DMS79 treated with DMSO at 0.1 percent for 48 hours (cell line): ENCODE data around the gene OVCH1.
A peak's percentile ranks its signal among the peaks of the same experiment; 100 is the strongest.

ENCODE experiments used
- DNase-seq: peaks from one replicate; lab custom pipeline; 2025; lab: John Stamatoyannopoulos, UW

OVCH1 gene

GRCh38 chr12:29497588-29497987 lies at the start of gene OVCH1:
OVCH1 (minus strand) TSS chr12:29497686; CDS start chr12:29497686, 0 bp downstream.
- DNase-seq: no peak

- DNase-seq: no peak
These were observed 49.7 kb upstream of the OVCH1 start for GRCh38 chr12:29547151-29547632.

DNA sequence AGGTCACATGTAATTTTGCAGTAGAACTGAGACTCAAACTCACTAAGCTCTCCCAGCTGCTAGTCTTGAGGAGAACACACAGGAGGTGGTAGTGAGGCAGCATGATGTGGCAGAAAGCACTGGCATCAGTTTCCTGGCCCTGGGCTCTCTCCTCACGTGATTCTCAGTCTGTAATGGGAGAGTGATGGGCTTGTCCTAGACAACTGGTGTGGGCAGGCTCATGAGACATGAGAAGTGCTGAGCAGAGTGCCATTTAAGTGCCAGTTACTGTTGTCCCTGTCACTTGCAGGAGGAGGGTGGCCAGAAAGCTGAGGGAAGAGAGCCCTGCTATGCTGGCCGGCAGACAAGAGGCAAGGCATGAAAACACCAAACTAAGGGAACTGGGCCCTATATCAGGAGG lies 48.5 kb upstream of the OVCH1 start:
- DNase-seq: no peak

- no peak for DNase-seq
These were observed 47.6 kb upstream of the OVCH1 start for GRCh38 chr12:29545102-29545467.

- no peak for DNase-seq
These were observed 47.1 kb upstream of the OVCH1 start for GRCh38 chr12:29544428-29545101.

GRCh38 chr12:29543036-29543435 lies 45.5 kb upstream of the OVCH1 start:
- no peak for DNase-seq

DNA sequence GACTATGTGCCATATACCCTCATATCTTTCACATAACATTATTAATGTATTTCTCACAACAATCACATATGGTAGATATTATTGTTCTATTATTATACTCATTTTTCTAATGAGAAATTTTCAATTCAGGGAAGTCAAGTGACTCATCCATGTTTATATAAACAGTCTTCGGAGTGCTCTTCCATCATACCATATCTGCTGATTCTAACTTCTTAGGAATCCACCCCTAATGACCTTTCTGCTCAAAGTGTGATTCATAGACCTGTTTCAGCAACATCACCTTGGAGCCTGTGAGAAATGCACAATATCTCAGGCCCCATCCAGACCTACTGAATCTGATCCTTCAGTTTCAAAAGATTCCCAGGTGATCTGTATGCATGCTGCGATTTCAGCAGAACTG lies 39.8 kb upstream of the OVCH1 start:
- DNase-seq: no peak

DNA sequence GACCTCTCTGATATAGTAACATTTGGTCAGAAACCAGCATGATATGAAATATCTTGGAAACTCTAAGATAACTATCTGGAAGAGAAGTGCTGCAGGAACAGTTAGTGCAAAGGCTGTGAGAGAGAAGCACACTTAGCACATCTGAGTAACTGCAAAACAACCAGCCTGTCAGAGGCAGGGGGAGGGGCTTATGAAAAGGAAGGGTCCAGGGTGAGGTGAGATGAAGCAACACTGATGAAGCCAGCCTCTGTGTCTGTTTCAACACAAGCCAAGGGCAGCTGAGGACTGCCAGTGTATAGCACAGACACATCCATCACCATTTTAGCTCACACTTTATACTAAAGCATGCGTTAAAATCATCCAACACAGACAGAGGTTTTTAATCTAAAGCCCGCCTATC lies 37.4 kb upstream of the OVCH1 start:
- no peak for DNase-seq

DNA sequence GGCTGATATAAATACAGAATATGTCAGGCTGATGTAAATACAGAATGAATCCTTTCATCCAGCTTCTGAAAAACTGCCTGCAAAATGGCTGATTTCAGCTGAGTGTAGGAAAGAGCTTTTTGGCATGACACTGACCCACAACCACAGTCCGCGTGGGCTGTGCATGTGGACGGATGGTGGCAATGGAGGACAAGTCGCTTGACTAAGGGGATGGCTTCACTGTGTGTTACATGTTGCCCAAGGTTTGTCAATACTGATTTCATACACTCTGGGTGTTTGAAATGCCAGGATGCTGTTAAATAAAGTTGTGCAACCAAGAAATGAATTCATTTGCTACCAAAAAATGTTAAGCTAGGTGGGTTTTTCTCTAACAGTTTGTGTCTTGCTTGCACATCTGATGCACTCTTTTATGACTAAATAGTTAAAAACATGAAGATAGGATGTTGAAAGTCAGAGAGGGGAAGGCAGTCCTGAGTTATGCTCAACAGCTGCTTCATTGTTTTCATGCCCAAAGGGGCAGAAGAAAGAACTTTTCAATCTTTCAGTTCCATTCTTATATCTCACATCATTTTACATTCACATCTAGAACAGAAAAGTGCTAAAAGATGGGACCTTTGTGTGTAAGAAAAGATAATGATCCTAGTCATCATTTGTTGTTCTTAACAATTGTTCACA lies 36.5 kb upstream of the OVCH1 start:
- no peak for DNase-seq

DNA sequence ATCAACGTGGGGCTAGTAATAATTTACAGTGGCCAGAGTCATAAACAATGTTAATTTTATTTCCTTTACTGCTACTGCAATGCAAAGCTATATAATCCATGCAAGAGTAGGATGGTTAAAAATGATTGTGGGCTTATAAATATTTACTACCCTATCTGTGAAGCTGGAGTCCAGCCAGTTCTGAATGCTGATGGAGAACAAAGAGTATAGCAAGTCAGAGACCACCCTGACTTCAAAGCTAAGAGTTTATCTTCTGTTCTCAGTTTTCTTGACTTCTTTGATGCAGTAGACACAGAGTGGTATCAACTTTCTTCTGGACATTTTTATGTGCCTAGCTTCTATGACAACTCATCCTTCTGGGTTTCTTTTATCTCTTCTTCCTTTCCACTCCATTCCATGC lies 34.0 kb upstream of the OVCH1 start:
- no peak for DNase-seq

- no peak for DNase-seq
These were observed 33.0 kb upstream of the OVCH1 start for GRCh38 chr12:29530436-29530835.

DNA sequence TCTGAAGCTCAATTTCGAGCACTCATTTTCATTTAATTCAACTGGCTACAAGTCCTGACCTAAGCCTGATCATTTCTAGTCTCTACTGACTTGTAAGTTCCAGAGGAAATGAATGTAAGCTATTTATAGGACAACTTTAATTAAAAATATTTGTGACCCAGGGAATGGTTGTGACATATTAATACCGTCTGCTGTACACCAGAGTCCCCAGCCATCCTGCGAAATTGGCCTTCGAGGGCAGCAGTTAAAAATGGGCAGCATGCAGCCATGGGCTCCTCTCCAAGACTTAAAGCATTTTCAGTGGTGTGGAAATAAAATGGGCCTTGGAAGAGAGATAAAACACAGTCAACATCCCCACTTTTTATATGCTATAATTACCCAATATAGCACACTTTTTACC lies 30.7 kb upstream of the OVCH1 start:
- DNase-seq: no peak

DNA sequence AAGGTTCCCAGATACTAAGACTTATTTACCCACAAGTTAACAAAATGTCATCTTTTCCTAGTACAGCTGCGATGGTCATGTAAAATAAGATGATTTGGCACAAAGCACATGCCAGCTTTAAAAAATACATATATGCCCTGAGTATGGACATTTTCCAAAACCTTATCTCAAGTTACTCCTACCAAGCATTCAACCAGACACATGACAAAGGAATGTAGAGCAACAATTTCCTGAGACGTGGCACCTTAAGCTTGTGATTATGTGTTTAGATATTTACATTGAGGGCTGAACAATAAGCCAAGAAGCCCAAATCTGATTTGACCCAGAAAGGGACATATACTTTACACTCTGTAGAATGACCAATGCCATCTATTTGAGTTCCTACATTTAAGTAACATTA lies 24.5 kb upstream of the OVCH1 start:
- no peak for DNase-seq

- DNase-seq: peak; percentile 9
These were observed 22.2 kb upstream of the OVCH1 start for GRCh38 chr12:29519585-29520182.

GRCh38 chr12:29518407-29518806 lies 20.9 kb upstream of the OVCH1 start:
- DNase-seq: no peak

- DNase-seq: no peak
These were observed 19.8 kb upstream of the OVCH1 start for GRCh38 chr12:29517264-29517663.

DNA sequence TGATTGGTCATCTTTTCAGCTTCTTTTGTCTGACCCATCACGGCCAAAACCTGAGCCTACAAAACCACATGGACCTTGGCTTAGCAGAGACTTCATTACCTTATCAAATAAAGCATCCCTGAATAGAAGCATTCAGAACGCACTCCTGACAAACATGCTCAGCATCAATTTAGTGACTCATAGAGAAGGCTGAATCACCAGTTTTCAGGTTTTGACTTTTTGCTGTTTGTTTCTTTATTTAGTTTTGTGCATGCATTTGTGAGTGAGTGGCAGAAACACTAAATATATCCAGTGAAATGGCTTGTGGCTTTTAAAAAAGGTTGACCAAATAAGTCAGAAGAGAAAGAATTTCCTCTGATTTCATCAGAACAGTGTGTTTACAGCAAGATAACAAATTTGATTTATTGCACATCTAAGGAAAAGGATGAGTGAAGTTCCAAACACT lies 19.0 kb upstream of the OVCH1 start:
- no peak for DNase-seq

- no peak for DNase-seq
These were observed 13.2 kb upstream of the OVCH1 start for GRCh38 chr12:29510591-29511185.

DNA sequence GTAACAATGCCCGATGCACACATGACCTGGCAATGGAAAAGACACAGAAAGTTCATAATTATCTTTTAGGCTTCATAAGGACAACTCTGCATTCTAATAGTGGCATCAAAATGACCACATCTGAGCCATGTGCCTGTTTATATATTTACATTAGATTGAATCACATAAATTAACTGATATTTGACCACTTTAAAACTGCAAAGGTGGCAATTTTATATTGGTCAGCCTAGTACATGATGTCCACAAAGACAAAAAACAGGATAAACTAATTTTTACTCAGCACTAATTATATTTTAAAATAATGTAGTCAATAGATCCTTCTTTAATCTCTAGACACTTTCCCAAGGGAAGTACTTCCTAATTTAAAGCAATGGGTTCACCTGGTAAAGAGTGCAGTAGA lies 12.0 kb upstream of the OVCH1 start:
- DNase-seq: no peak

- no peak for DNase-seq
These were observed 11.5 kb upstream of the OVCH1 start for GRCh38 chr12:29508949-29509348.

DNA sequence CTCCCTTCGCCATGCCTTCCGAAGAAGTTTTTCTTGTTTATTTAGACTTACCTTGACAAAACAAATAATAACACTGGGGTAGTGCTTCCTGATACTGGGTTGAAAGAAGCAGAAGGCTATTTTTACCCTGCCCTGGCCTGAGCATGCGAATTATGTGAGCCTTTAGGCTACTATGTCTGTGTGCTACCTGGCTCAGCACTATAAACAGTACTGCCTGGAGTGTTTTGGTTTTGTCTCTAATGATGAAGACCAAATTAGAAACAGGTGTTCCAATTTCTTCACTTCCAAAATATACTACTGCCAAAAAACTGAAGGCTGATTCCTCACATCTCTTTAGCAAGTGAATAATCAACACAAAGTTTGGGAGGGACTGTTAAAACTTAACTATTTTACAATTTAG lies 7.6 kb upstream of the OVCH1 start:
- no peak for DNase-seq

- DNase-seq: no peak
These were observed 5.8 kb upstream of the OVCH1 start for GRCh38 chr12:29503283-29503682.

- no peak for DNase-seq
These were observed 1.7 kb upstream of the OVCH1 start for GRCh38 chr12:29499235-29499634.
